GM21447 (cell line): Measurements from ENCODE around the gene PRSS27.
"Not testable (repeated sequence)": the region's sequence is repeated elsewhere in the genome, so short reads cannot be mapped to it uniquely, and the experiment has no call there.

Experiments used
- ATAC-seq: cut with Tn5 transposase; IDR thresholded peaks from one replicate; pipeline ENCODE4 v1.9.1; 2021; ENCODE audit not compliant: unreplicated experiment

The PRSS27 gene

GRCh38 chr16:2728034-2728433 lies 8.0 kb upstream of the PRSS27 start:
- ATAC-seq = no peak

- no peak for ATAC-seq
Measured at GRCh38 chr16:2726923-2727322, 6.9 kb upstream of the PRSS27 start.

- no peak for ATAC-seq
Measured at GRCh38 chr16:2724816-2725348, 4.9 kb upstream of the PRSS27 start.

GRCh38 chr16:2724088-2724676 lies 4.2 kb upstream of the PRSS27 start:
- no peak for ATAC-seq

GRCh38 chr16:2721634-2722173 lies 1.7 kb upstream of the PRSS27 start:
- not testable (repeated sequence) for ATAC-seq

GRCh38 chr16:2720719-2721633 lies 952 bp upstream of the PRSS27 start:
- ATAC-seq = peak; percentile 67

GRCh38 chr16:2719328-2720063 lies 528 bp downstream of the PRSS27 start:
- ATAC-seq = no peak

GRCh38 chr16:2717383-2718263 lies 2.4 kb downstream of the PRSS27 start:
- ATAC-seq = no peak

GRCh38 chr16:2716948-2717347 lies 3.1 kb downstream of the PRSS27 start:
- no peak for ATAC-seq

GRCh38 chr16:2715966-2716885 lies 3.8 kb downstream of the PRSS27 start:
- no peak for ATAC-seq

GRCh38 chr16:2715519-2715918 lies 4.5 kb downstream of the PRSS27 start:
- ATAC-seq = no peak

GRCh38 chr16:2715064-2715463 lies 5.0 kb downstream of the PRSS27 start:
- no peak for ATAC-seq

GRCh38 chr16:2713985-2714774 lies 5.8 kb downstream of the PRSS27 start:
- no peak for ATAC-seq

- ATAC-seq = no peak
Measured at GRCh38 chr16:2713523-2713922, 6.5 kb downstream of the PRSS27 start.

- ATAC-seq = no peak
Measured at GRCh38 chr16:2712546-2712945, 7.5 kb downstream of the PRSS27 start.

GRCh38 chr16:2712063-2712441 lies 8.0 kb downstream of the PRSS27 start:
- ATAC-seq = no peak

- ATAC-seq = no peak
Measured at GRCh38 chr16:2711370-2712062, 8.5 kb downstream of the PRSS27 start.

GRCh38 chr16:2710711-2711231 lies 9.3 kb downstream of the PRSS27 start:
- ATAC-seq = no peak
